Measurements from ENCODE around the gene GDAP1L1.

The GDAP1L1 gene

DNA sequence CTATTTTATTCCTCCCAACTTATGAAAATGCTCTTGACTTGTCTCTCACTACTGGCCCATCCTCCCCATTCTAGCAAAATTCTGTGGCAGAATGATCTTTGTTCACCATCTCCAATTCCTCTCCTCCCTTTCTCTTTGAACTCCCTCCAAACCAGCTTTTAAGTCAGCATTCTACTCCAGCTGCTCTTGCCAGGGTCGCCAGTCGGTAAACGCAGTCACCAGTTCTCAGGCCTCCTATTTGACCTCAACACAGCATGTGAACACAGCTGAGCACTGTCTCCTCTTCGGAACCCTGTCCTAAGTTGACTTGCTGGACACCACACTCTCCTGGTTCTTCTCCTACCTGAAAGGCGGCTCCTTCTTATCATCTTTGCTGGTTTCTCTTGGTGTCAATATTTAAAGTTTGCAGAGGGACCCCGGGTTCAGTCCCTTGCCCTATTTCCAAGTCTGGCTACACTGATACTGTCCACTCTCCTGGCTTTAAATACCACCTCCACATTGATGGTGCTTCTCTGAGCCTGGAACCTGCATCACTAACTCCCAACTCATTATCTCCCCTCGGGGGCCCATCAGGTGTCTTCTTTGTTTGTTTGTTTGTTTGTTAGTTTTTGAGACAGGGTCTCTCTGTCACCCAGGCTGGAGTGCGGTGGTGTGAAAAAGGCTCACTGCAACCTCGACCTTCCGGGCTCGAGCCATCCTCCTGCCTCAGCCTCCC, 27.4 kb downstream of the GDAP1L1 start:
- DNase-seq (ENCODE audit: extremely low spot score), result no peak
- TF ChIP-seq, protein P1, sequence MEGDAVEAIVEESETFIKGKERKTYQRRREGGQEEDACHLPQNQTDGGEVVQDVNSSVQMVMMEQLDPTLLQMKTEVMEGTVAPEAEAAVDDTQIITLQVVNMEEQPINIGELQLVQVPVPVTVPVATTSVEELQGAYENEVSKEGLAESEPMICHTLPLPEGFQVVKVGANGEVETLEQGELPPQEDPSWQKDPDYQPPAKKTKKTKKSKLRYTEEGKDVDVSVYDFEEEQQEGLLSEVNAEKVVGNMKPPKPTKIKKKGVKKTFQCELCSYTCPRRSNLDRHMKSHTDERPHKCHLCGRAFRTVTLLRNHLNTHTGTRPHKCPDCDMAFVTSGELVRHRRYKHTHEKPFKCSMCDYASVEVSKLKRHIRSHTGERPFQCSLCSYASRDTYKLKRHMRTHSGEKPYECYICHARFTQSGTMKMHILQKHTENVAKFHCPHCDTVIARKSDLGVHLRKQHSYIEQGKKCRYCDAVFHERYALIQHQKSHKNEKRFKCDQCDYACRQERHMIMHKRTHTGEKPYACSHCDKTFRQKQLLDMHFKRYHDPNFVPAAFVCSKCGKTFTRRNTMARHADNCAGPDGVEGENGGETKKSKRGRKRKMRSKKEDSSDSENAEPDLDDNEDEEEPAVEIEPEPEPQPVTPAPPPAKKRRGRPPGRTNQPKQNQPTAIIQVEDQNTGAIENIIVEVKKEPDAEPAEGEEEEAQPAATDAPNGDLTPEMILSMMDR (IDR thresholded peaks at IDR 0.05; ENCODE audit: control extremely low read depth, extremely low read depth, low read depth, missing control alignments), result no peak
- POLR2A ChIA-PET, result no interaction called here
- CTCF ChIA-PET, result interaction anchor here (2.0 kb wide), 1 partner anchor 10 kb away, joined by 4 read pairs; no protein-coding TSS in a partner anchor

DNA sequence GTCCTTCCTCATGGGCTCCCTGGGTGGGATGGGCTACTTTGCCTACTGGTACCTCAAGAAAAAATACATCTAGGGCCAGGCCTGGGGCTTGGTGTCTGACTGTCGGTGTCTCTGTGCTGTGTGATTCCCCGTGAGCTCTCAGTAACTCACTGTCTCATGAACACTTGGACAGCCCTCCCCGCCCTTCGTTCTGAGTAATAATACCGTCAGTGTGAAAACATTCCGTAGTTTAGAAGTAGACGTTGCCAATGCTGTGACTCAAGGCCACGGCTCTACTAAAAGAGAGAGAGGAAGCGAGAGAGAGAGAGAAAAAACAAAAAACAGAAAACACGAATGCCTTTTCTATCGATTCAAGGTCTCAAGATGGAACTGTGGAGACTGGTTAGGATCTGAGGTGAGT, 32.1 kb downstream of the GDAP1L1 start:
- DNase-seq (ENCODE audit: extremely low spot score), result no peak
- TF ChIP-seq, protein P1 (IDR thresholded peaks at IDR 0.05; ENCODE audit: control extremely low read depth, extremely low read depth, low read depth, missing control alignments), result no peak
- ChIA-PET CTCF (no interaction called here), POLR2A (no interaction called here)

DNA sequence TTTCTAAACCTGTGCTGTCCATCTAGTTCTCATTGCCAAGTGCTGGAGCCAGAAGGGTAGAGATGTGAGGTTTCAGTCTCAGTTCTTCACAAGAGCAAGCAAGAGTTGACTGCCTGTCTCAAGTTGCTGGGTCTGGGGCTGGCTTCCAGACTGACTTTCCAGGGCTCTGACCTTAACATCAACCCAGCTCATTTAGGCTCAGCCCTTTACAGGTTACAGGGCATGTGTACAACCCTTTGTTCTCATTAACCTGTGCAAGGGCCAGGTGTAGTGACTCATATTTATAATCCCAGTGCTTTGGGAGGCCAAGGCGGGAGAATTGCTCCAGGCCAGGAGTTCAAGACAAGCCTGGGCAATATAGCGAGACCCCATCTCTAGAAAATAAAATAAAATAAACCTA, 33.3 kb downstream of the GDAP1L1 start:
- TF ChIP-seq, protein P1 (IDR thresholded peaks at IDR 0.05; ENCODE audit: control extremely low read depth, extremely low read depth, low read depth, missing control alignments), result no peak
- ChIA-PET CTCF (no interaction called here), POLR2A (no interaction called here)
- no peak for DNase-seq (ENCODE audit: extremely low spot score)

DNA sequence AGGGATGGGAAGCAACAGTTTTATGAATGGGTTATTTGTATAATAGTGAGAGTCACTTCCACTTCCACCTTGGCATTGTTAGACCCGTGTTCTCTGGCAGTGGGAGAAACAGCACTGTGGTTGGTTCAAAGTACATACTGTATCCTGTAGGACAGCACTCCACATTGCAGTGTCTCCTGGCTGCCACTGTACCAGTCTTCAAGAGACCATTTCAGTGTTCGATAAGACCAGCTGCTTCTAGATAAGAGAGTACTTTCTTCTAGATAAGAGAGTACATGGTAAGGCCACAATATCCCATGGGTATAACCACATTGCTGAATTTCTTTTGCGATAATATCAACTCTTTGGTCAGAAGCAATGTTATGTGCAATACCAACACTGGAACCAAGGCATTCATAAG, 35.1 kb downstream of the GDAP1L1 start:
- CTCF ChIA-PET, result interaction anchor here (1.1 to 2.0 kb wide), 5 partner anchors 8 to 66 kb away, joined by 3 to 7 read pairs (median 5); no protein-coding TSS in a partner anchor
- DNase-seq (ENCODE audit: extremely low spot score), result no peak
- POLR2A ChIA-PET, result no interaction called here
- TF ChIP-seq, protein P1 (IDR thresholded peaks at IDR 0.05; ENCODE audit: control extremely low read depth, extremely low read depth, low read depth, missing control alignments), result no peak

DNA sequence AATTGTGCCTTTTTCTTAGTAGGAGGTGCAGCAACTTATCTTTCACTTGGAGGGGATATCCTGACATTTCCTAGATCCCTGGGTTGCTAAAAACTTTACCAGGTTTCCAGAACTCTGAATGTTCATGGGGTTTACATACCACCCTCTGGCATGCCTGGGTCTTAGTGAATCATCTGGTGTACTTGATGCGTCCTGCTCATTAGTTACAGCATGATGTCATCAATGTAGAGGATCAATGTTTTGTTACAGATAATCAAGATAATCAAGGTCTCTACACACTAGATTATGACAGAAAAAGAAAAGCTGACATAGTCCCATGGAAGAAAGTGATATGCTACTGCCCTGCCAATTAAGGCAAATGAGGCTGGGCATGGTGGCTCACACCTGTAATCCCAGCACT, 36.9 kb downstream of the GDAP1L1 start:
- CTCF ChIA-PET, result interaction anchor here (1.1 to 1.7 kb wide), 4 partner anchors 11 to 69 kb away, joined by 3 to 6 read pairs (median 4); no protein-coding TSS in a partner anchor
- TF ChIP-seq, protein P1 (IDR thresholded peaks at IDR 0.05; ENCODE audit: control extremely low read depth, extremely low read depth, low read depth, missing control alignments), result no peak
- DNase-seq (ENCODE audit: extremely low spot score), result no peak

DNA sequence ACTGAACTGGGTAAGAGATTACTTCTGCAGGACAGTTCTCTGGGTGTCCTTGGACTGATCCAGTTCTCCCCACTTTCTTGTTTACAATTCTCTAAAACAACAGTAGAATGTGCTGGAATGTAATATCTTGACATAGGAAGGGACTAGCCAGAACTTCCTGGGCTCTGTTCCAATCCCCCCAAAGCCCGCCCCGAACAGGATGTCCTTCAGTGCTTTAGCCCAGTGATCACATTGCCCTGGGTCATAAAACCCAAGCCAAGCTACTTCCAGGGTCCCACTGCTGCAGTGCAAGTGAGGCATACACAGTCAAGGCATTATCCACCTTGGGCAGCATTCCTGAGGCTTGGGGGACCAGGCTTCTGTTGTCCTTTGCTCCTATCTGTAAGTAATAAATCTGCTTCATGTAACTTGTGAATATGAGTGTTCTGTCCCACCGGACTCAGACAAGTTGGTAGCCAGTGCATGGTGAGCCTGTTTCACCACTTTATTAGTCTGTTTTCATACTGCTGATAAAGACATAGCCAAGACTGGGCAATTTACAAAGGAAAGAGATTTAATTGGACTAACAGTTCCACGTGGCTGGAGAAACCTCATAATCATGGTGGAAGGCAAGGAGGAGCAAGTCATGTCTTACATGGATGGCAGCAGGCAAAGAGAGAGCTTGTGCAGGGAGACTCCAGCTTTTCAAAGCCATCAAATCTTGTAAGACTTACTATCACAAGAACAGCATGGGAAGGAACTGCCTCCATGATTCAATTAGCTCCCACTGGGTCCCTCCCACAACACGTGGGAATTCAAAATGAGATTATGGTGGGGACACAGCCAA, 40.4 kb downstream of the GDAP1L1 start:
- no peak for DNase-seq (ENCODE audit: extremely low spot score)
- ChIA-PET POLR2A (no interaction called here), CTCF (interaction anchor here (1.5 kb wide), 2 partner anchors 17 to 69 kb away, joined by 3 to 4 read pairs; no protein-coding TSS in a partner anchor)
- TF ChIP-seq, protein P1 (IDR thresholded peaks at IDR 0.05; ENCODE audit: control extremely low read depth, extremely low read depth, low read depth, missing control alignments), result no peak

More for the DNA sequence above, 36.9 kb downstream of the GDAP1L1 start:
- POLR2A ChIA-PET, result no interaction called here

Data from GM10248 (cell line).